Duodenal mucosa (tissue), 2 donors: ENCODE results near the gene MYH8.

Experiments used
- H3K27ac ChIP-seq: one replicate; pipeline ENCODE4 v1.7.0; 2013; ENCODE audit warnings: low read depth, low read length
- H3K27me3 ChIP-seq, 2 donors: one replicate each; pipeline ENCODE4 v1.7.0; 2013; ENCODE audit warnings: low read length in 2 of 2, control low read depth in 1 of 2; ENCODE audit not compliant: insufficient read depth in 2 of 2, control insufficient read depth in 1 of 2
- H3K36me3 ChIP-seq, 2 donors: one replicate each; pipeline ENCODE4 v1.7.0; 2013; ENCODE audit warnings: low read length in 2 of 2, control low read depth in 1 of 2; ENCODE audit not compliant: insufficient read depth in 2 of 2, control insufficient read depth in 1 of 2
- H3K4me1 ChIP-seq, 2 donors: one replicate each; pipeline ENCODE4 v1.7.0; 2013; ENCODE audit warnings: low read length in 2 of 2, control low read depth in 1 of 2; ENCODE audit not compliant: insufficient read depth in 2 of 2, control insufficient read depth in 1 of 2
- H3K4me3 ChIP-seq, 2 donors: one replicate each; pipeline ENCODE4 v1.7.0; 2013; ENCODE audit warnings: low read length in 2 of 2, low read depth in 1 of 2
- H3K9ac ChIP-seq, 2 donors: one replicate each; pipeline ENCODE4 v1.7.0; 2013; ENCODE audit warnings: low read length in 2 of 2, low read depth in 1 of 2
- H3K9me3 ChIP-seq, 2 donors: one replicate each; pipeline ENCODE4 v1.7.0; 2013; ENCODE audit warnings: low read length in 2 of 2, control low read depth in 1 of 2; ENCODE audit not compliant: control insufficient read depth in 1 of 2

Gene MYH8

GRCh38 chr17:10385871-10386270, 35.9 kb downstream of the MYH8 start:
- Histone ChIP-seq H3K27me3 (no peaks in the 10 kb centered on the region), H3K9ac (no peak overlapping the region), H3K4me1 (no peaks in the 10 kb centered on the region), H3K36me3 (no peaks in the 10 kb centered on the region), H3K9me3 (no peaks in the 10 kb centered on the region), H3K4me3 (no peak overlapping the region), H3K27ac (no peak overlapping the region)

DNA sequence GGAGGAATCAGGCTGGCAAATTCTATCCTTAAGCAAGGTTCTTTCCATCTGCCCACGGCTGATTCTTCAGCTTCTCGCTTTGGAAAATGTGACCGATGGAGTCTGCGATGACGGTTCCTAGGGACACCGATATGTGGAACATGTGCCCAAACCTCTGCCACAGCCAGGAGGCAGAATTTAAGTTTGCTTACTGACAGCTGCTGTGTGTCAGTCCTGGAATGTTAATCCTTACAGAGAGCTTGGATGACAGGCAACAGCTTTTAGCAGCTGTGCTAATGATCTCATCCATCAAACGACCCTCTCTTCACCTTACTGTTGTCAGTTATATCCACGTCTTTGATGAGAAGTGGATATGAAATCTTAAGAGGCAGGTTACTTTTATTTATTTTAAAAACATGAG, 37.6 kb downstream of the MYH8 start:
- Histone ChIP-seq H3K27me3 (no peaks in the 10 kb centered on the region), H3K27ac (no peak overlapping the region), H3K4me3 (no peak overlapping the region), H3K36me3 (no peaks in the 10 kb centered on the region), H3K9me3 (no peaks in the 10 kb centered on the region), H3K9ac (no peak overlapping the region), H3K4me1 (peaks cover 0 to 3% of the 10 kb centered on the region in 2 donors)

DNA sequence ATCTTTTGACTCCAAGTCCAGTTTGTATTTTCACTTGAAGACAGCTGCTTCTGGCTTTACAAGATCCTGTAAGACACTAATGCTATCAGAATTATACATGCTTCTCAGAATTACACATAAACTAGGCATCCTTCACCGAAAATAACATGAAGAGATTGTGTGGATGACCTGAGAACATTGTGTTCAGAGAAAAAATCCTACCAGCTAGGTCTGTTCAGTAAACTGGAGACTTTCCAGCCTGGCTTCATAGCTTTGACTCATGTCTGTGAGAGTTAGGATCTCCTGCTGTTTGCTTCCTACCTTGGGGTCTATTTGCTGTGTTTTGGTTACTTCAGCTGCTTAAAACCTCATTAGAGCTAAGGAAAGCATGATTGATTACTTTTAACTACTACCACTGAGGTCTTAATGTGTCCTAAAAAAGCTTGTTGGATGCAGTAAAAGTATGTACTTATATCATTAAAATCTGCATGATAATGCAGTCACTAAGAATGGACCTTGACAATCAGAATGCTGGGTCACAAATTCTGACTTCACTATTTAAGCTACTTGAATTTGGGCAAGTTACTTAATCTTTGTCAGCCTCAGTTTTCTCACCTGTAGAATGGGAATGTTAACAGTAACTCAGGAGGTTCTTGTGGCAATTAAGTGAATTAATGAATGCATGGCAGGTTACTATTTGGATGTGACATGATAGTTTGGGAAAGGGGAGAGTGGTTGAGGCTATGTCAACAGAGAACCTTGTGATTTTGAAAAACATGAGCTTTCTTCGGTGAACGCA, 40.9 kb downstream of the MYH8 start:
- H3K9ac ChIP-seq: no peak overlapping the region
- H3K4me3 ChIP-seq: no peak overlapping the region
- no peak overlapping the region for H3K27ac ChIP-seq
- no peaks in the 10 kb centered on the region for H3K36me3 ChIP-seq
- peaks cover 0 to 3% of the 10 kb centered on the region in 2 donors for H3K4me1 ChIP-seq
- no peaks in the 10 kb centered on the region for H3K27me3 ChIP-seq
- H3K9me3 ChIP-seq: no peaks in the 10 kb centered on the region

GRCh38 chr17:10372906-10373305, 48.8 kb downstream of the MYH8 start, which contains the start of gene MYH13:
MYH13 (minus strand) TSS chr17:10373006; CDS start chr17:10364530, 8,476 bp downstream.
- Histone ChIP-seq H3K9me3 (no peaks in the 10 kb centered on the region), H3K9ac (no peak within 1 kb of the TSS), H3K27ac (no peak within 1 kb of the TSS), H3K27me3 (no peaks in the 10 kb centered on the region), H3K4me1 (no peaks in the 10 kb centered on the region), H3K36me3 (no peaks in the 10 kb centered on the region), H3K4me3 (no peak within 1 kb of the TSS)

DNA sequence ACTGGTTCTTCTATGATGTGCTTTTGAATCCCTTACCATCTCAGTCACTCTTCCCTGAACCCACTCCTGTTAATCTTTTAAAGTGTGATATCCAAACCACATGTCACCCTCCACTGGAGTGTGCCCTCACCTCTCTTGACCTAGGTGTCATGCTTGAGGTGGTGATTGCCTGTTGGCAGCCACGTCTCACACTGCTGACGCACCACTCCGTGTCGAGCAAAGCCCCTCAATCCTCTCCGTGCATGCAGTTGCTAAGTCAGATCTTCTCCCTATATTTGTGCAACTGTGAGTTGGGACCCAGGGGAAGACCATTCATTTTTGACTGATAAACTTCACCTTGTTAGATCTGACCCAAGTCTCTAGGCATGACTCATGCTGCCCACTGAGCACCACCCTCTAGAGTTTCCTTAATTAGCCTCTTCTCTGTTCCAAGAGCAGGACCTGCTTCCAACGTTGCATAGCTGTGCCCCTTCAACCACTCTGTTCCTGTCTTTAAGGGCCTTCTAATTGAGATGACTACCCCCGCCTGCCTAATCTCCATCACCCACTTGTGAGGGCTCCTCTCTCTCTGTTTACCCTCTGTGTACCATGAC, 51.6 kb downstream of the MYH8 start:
- no peak overlapping the region for H3K9ac ChIP-seq
- H3K4me3 ChIP-seq: no peak overlapping the region
- H3K4me1 ChIP-seq: no peaks in the 10 kb centered on the region
- no peaks in the 10 kb centered on the region for H3K36me3 ChIP-seq
- no peak overlapping the region for H3K27ac ChIP-seq
- H3K9me3 ChIP-seq: no peaks in the 10 kb centered on the region
- H3K27me3 ChIP-seq: no peaks in the 10 kb centered on the region

GRCh38 chr17:10369239-10369638, 52.5 kb downstream of the MYH8 start:
- no peaks in the 10 kb centered on the region for H3K36me3 ChIP-seq
- H3K4me3 ChIP-seq: no peak overlapping the region
- no peak overlapping the region for H3K9ac ChIP-seq
- no peaks in the 10 kb centered on the region for H3K4me1 ChIP-seq
- H3K27ac ChIP-seq: no peak overlapping the region
- no peaks in the 10 kb centered on the region for H3K27me3 ChIP-seq
- H3K9me3 ChIP-seq: no peaks in the 10 kb centered on the region

GRCh38 chr17:10368561-10368960, 53.2 kb downstream of the MYH8 start:
- H3K4me1 ChIP-seq: no peaks in the 10 kb centered on the region
- no peaks in the 10 kb centered on the region for H3K9me3 ChIP-seq
- H3K36me3 ChIP-seq: no peaks in the 10 kb centered on the region
- H3K9ac ChIP-seq: no peak overlapping the region
- no peak overlapping the region for H3K27ac ChIP-seq
- H3K27me3 ChIP-seq: no peaks in the 10 kb centered on the region
- H3K4me3 ChIP-seq: no peak overlapping the region

DNA sequence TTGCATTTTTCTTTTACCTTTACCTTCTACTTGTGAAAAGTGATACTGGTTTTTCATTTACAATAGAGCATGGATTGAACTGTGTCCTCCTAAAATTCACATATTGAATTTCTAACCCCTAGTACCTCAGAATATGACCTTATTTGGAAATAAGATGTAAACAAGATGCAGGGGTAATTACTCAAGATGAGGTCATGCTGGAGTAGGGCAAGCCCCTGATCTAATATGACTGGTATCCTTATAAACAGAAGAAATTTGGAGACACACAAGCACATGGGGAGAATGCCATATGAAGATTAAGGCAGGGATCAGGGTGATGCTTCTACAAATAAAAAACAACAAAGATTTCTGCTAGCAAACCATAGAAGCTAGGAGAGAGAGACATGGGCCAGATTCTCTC, 61.2 kb downstream of the MYH8 start:
- no peaks in the 10 kb centered on the region for H3K36me3 ChIP-seq
- no peak overlapping the region for H3K9ac ChIP-seq
- H3K4me1 ChIP-seq: no peaks in the 10 kb centered on the region
- H3K9me3 ChIP-seq: no peaks in the 10 kb centered on the region
- no peaks in the 10 kb centered on the region for H3K27me3 ChIP-seq
- no peak overlapping the region for H3K4me3 ChIP-seq
- H3K27ac ChIP-seq: no peak overlapping the region

DNA sequence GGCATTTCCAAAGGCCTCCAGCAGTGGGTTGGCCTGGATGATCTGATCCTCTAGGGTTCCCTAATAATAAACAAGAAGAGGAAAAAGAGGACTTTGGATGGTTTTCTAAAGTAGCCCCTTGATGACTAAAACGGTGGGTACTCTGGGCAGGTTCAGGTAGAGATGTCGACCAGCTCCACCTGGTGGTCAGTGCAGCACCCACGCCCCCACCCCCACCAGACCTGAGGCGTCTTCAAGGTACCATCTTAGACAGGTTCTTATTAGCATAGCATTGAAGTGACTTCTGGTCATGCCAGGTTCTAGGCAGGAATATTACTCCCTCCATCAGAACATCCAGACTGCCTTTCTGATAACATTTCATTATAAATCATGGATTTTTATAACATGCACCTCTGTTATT, 64.0 kb downstream of the MYH8 start:
- H3K36me3 ChIP-seq: no peaks in the 10 kb centered on the region
- no peaks in the 10 kb centered on the region for H3K4me1 ChIP-seq
- no peaks in the 10 kb centered on the region for H3K9me3 ChIP-seq
- no peaks in the 10 kb centered on the region for H3K27me3 ChIP-seq
- no peak overlapping the region for H3K27ac ChIP-seq
- H3K9ac ChIP-seq: no peak overlapping the region
- no peak overlapping the region for H3K4me3 ChIP-seq

GRCh38 chr17:10354651-10355050, 67.1 kb downstream of the MYH8 start:
- Histone ChIP-seq H3K4me1 (no peaks in the 10 kb centered on the region), H3K9me3 (no peaks in the 10 kb centered on the region), H3K36me3 (no peaks in the 10 kb centered on the region), H3K27me3 (no peaks in the 10 kb centered on the region), H3K9ac (no peak overlapping the region), H3K27ac (no peak overlapping the region), H3K4me3 (no peak overlapping the region)
